Stimulated activated CD4-positive, alpha-beta T cell treated with anti-CD3 and anti-CD28 coated beads, Interleukin-1b, Interleukin-23, amount 100 ng/mL, for 24 hours (primary cell): ENCODE data around the gene SLC12A2.
A peak's percentile ranks its signal among the peaks of the same experiment; 100 is the strongest.

Experiments
- DNase-seq, 4 experiments: peaks; one replicate each; pipeline ENCODE4 v3.0.0-alpha.2; 2020; ENCODE audit warnings: low read depth in 4 of 4, low spot score in 1 of 4

The SLC12A2 gene

DNA sequence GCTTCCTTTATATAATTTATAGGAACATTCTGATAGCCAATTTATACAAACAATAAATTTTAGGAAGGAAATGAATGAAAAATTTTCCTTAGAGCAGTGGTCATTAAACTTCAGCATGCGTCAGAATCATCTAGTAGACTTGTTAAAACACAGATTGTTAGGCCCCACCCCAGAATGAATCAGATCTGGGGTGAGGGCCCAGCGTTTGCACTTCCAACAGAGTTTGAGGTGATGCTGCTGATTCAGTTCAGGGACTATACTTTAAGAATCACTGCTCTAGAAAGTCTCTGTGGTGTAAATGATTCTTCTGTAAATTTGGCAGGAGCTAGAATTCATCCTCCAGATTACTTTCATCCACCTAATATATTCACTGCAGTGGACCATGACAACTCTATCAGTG lies 80.4 kb downstream of the SLC12A2 start:
- no peak for DNase-seq

DNA sequence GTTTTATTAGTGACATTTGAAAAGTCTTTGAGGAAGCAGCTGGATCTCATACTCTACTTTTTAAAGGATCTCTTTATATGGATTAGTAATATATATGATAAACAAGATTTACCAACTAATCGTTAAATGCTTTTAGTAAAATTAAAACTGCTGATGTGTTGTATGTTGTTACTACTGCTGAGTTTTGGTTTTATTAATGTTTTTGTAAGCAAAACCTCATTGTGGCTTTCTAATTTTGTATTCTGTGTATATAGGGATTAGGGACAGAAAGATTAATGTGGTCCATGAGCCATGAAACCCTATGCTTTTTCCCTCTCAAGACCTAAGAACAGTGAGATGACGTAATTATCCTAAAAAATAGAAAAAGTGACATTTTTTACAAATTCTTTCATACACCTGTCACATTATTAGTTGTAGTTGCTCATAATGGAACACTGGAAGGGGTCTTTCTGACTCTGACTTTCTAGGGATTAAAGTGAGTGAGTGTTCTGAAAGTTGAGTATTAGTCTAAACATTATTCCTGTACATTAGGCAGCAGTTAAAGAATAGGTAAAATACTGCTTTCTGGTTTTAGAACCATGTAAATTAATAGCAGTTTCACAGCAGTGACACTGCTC lies 85.9 kb downstream of the SLC12A2 start:
- no peak for DNase-seq

- DNase-seq, result no peak
Measured at GRCh38 chr5:128172102-128172501, 88.5 kb downstream of the SLC12A2 start.

GRCh38 chr5:128174951-128175350 lies 91.4 kb downstream of the SLC12A2 start:
- no peak for DNase-seq

- DNase-seq, result no peak
Measured at GRCh38 chr5:128192368-128192767, 108.8 kb downstream of the SLC12A2 start.

GRCh38 chr5:128193665-128194390 lies 110.3 kb downstream of the SLC12A2 start:
- DNase-seq, result no peak

GRCh38 chr5:128195316-128195715 lies 111.8 kb downstream of the SLC12A2 start:
- DNase-seq, result no peak

DNA sequence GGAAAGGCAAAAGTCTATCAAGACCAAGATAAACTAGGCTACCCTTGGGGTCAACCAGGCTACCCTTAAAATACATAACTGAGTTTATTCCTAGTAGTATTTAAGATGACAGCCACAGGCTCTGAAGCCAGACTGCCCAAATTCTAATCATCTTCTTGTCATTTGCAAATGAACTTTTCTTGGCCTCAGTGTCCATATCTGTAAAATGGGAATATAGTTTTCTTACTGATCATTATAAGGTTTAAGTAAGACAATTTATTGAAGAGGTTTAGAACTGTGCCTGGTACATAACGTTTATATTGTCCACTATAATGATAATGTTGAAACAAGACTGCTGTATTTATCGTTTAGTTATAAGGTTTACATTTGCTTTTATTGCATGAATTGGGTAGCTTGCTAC lies 112.5 kb downstream of the SLC12A2 start:
- DNase-seq, result no peak

DNA sequence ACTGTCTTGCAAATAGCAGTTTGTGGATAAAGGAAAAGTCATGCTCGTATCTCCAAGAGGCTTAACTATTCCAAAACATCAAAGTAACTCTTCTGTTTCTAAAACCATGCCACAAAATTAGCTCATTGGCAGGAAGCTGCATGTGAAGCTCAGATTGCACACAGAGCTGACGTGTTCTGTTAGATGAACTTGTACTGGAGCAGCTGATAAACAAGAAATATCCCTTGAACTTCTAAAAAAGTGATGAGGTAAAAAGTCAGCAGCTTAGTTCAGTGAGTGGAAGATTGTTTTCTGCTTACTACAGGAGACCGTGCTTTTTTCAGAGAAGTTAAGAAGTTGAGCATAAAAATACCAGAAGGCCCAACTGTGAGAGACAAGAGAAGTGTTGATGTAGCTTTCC lies 113.2 kb downstream of the SLC12A2 start:
- no peak for DNase-seq

GRCh38 chr5:128197896-128198522 lies 114.4 kb downstream of the SLC12A2 start:
- no peak for DNase-seq

- no peak for DNase-seq
Measured at GRCh38 chr5:128199104-128199503, 115.5 kb downstream of the SLC12A2 start.

DNA sequence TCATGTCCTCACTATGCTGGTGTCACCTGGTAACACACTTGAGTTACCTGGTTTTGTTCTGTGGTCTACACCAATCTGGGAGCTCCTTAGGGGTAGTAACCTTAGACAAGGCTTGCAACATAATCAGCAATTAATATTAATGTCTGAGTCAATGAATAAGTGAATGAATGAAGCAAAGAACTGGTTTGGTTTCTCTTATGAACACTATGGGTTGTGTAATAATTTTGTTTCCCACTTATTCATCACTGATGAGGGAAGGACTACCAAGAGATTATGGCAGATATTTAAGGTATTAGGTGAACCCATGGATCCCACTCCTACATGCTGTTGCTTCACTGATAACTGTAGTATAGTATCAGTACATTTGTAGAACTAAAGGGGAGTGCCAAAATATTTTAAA lies 116.0 kb downstream of the SLC12A2 start:
- no peak for DNase-seq

DNA sequence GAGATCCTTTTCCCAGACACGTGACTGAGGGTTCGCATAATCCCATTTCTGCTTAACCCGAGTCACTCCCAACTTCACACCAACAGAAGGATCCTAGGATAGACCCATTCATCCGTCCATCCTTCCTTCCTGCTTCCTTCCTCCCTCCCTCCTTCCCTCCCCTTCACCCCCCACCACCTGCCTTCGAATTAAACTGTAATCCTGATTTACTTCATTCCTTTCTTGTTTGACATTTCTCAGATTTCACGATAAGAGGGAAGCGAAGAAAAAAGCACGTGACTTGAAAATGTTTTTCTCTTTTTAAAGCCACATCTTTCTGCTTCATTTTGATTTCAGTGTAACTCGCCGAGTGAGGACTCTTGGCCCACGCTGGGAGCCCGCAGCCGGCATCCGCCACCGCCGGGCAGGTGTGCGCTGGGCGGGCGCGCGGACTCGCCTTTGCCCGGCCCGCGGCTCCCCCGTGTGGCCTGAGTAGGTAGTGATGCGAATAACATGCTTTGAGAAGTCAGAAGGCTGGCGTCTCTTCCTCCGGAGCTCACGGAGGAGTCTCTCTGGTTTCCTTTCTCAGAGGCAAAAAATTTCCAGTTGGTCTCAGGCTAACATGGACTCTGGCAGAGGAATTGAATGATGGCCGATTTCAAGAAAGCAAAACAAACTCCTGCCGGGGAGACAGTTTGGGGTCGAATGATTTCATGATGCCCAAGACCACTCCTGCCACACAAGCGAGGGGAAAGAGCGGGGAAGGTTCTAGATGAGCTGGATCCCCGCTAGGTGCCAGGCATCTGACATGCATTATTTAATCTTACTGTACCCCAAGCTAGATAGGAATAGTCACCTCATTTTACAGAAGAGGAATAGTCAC lies 117.7 kb downstream of the SLC12A2 start:
- DNase-seq, result peak; percentile 53 to 75 (median 68)

DNA sequence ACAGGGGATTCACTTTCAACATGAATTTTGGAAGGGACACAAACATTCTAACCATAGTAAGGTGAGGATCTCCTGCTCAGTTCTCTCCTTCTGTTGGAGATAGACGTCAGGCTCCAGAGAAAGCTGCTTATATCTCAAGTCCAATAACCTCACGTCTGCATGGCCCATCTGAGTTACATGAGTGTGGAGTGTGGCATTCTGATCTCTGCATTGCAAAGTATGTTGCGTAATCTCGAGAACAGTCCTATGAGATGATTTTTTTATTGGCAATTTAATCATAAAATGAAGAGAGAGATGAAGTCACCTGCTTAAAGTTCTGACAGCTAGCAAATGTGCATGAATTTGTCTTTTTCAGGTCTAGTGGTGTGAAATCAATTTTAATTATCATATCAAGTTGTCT lies 118.8 kb downstream of the SLC12A2 start:
- DNase-seq, result no peak

- DNase-seq, result no peak
Measured at GRCh38 chr5:128208436-128208835, 124.9 kb downstream of the SLC12A2 start.

DNA sequence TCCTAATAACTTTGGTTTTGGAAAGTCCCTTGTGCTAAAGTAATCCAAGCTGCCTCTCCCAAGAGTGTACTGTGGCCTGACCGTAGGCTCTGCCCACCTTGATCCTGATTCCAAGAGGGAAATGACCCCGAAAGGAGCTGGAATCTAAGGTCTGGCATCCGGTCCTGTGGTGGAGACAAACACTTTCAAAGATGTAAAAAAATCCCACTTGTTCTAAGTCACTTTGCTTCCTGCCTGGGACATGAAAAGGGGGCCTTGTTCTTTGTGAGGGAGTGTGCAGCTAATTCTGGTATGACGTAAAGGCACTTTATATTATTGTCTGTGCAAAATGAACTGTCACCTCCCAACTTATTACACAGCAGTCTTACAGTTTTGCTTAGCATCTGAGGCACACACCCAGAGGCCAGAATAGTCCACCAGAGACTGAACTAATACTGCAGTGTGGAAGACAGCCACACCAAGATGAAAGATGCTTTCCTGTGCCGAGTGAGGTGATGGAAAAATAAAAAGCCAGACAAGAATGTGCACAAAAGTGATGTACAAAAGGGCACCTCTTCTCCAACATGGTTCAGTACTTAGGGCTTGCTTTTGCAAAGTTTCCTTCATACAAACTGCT lies 128.7 kb downstream of the SLC12A2 start:
- no peak for DNase-seq

- DNase-seq, result peak in 1 of 4 experiments; percentile 13
Measured at GRCh38 chr5:128213340-128213739, 129.8 kb downstream of the SLC12A2 start.

GRCh38 chr5:128213833-128214232 lies 130.3 kb downstream of the SLC12A2 start:
- no peak for DNase-seq

- DNase-seq, result no peak
Measured at GRCh38 chr5:128216285-128216684, 132.7 kb downstream of the SLC12A2 start.

- no peak for DNase-seq
Measured at GRCh38 chr5:128216860-128217531, 133.4 kb downstream of the SLC12A2 start.

DNA sequence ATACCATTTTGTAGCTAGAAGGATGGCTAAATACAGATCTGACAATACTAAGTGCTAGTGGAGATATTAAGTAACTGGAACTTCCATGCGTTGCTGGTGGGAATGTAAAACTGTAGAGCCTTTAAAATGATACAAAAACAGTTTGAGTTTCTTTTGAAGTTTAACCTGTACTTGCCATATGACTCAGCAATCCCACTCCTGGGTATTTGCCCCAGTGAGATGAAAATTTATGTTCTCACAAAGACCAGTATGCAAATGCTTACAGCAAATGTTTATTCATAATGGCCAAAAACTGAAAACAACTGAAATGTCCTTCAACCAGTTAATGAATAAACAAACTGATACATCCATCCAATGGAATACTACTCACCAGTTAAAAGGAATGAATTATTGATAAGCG lies 137.3 kb downstream of the SLC12A2 start:
- no peak for DNase-seq
